Liver (tissue), 9 donors: ENCODE measurements around the gene ACBD3. TPM values are rescaled to one million over a fixed set of nuclear protein-coding genes. Genes with fewer than 3 reads are reported as not detected.

ENCODE experiments used
- DNase-seq: peaks from one replicate; pipeline ENCODE4 v3.0.0-alpha.2; 2017; ENCODE audit warnings: low spot score
- H3K27ac ChIP-seq, 2 donors: one replicate each; pipeline ENCODE4 v1.7.0; 2013; ENCODE audit warnings: inconsistent platforms in 2 of 2, low read length in 2 of 2, control low read depth in 1 of 2, low read depth in 1 of 2, mild to moderate bottlenecking in 1 of 2
- H3K27me3 ChIP-seq, 4 donors: one replicate each; pipeline versions ENCODE4 v1.6.1 to v1.7.0; 2013; ENCODE audit warnings: low read length in 3 of 4, inconsistent platforms in 1 of 4, mild to moderate bottlenecking in 1 of 4, moderate library complexity in 1 of 4; ENCODE audit not compliant: control insufficient read depth in 4 of 4, insufficient read depth in 4 of 4
- H3K36me3 ChIP-seq, 4 donors: one replicate each; pipeline versions ENCODE4 v1.6.1 to v1.7.0; 2013; ENCODE audit warnings: low read length in 3 of 4, mild to moderate bottlenecking in 3 of 4, low read depth in 1 of 4, moderate library complexity in 1 of 4; ENCODE audit not compliant: control insufficient read depth in 4 of 4, insufficient read depth in 3 of 4
- H3K4me1 ChIP-seq, 4 donors: one replicate each; pipeline versions ENCODE4 v1.6.1 to v1.7.0; 2013; ENCODE audit warnings: low read length in 3 of 4, mild to moderate bottlenecking in 3 of 4, moderate library complexity in 1 of 4; ENCODE audit not compliant: control insufficient read depth in 4 of 4, insufficient read depth in 4 of 4
- H3K4me3 ChIP-seq, 3 donors: one replicate each; pipeline versions ENCODE4 v1.6.1 to v1.7.0; 2013; ENCODE audit warnings: low read length in 3 of 3, control low read depth in 1 of 3, low read depth in 1 of 3, mild to moderate bottlenecking in 1 of 3
- H3K9ac ChIP-seq, 2 donors: one replicate each; pipeline ENCODE4 v1.7.0; 2013; ENCODE audit warnings: low read length in 2 of 2, mild to moderate bottlenecking in 2 of 2, moderate library complexity in 2 of 2, control low read depth in 1 of 2, low read depth in 1 of 2
- H3K9me3 ChIP-seq, 4 donors: one replicate each; pipeline versions ENCODE4 v1.6.1 to v1.7.0; 2013; ENCODE audit warnings: low read length in 3 of 4; ENCODE audit not compliant: control insufficient read depth in 4 of 4
- FOXA1 ChIP-seq: IDR thresholded peaks from 2 replicates; pipeline ENCODE4 v1.6.1; 2016; ENCODE audit warnings: antibody characterized with exemption
- FOXA2 ChIP-seq: IDR thresholded peaks from 2 replicates; pipeline ENCODE4 v1.6.1; 2016; ENCODE audit warnings: antibody characterized with exemption
- GABPA ChIP-seq, 2 donors: IDR thresholded peaks in 1 of 2; conservative IDR thresholded peaks in 1 of 2; 2 replicates each; pipeline ENCODE4 v1.6.1; 2016; ENCODE audit warnings: antibody characterized with exemption in 2 of 2, mild to moderate bottlenecking in 1 of 2, moderate library complexity in 1 of 2
- HNF4G ChIP-seq: IDR thresholded peaks from 2 replicates; pipeline ENCODE4 v1.6.1; 2016; ENCODE audit warnings: antibody characterized with exemption
- JUND ChIP-seq, 2 donors: IDR thresholded peaks; 2 replicates each; pipeline ENCODE4 v1.6.1; 2016; ENCODE audit warnings: antibody characterized with exemption in 2 of 2
- NR2F2 ChIP-seq: IDR thresholded peaks from 2 replicates; pipeline ENCODE4 v1.6.1; 2016; ENCODE audit warnings: antibody characterized with exemption
- RAD21 ChIP-seq, 2 donors: IDR thresholded peaks; 2 replicates each; pipeline ENCODE4 v1.6.1; 2016; ENCODE audit warnings: antibody characterized with exemption in 2 of 2, mild to moderate bottlenecking in 2 of 2
- RXRA ChIP-seq, 2 donors: IDR thresholded peaks; 2 replicates each; pipeline ENCODE4 v1.6.1; 2017 to 2018; ENCODE audit warnings: antibody characterized with exemption in 2 of 2, mild to moderate bottlenecking in 1 of 2
- SP1 ChIP-seq: IDR thresholded peaks from 2 replicates; pipeline ENCODE4 v1.6.1; 2018; ENCODE audit warnings: antibody characterized with exemption, mild to moderate bottlenecking
- TAF1 ChIP-seq: conservative IDR thresholded peaks from 2 replicates; pipeline ENCODE4 v1.6.1; 2016; ENCODE audit warnings: antibody characterized with exemption, mild to moderate bottlenecking
- YY1 ChIP-seq: IDR thresholded peaks from 2 replicates; pipeline ENCODE4 v1.6.1; 2016; ENCODE audit warnings: antibody characterized with exemption, mild to moderate bottlenecking
- WGBS: extraction: QIAGEN DNeasy Blood & Tissue Kit; methylation state at CpG from one replicate; pipeline ENCODE4 v1.1.7; 2013; 5-methylcytosine and 5-hydroxymethylcytosine counted together
- polyA plus RNA-seq, 2 donors: library from polyadenylated mRNA; stranded (reverse) in 1 of 2; unstranded in 1 of 2; fragments of 200-250 nt in 1 of 2; fragments of >200 nt in 1 of 2; fragmentation: Nextera tagmentation in 1 of 2; extraction: Ambion mirVana in 1 of 2; gene quantifications; one replicate each; pipeline versions ENCODE4 v1.2.1 to v1.2.3, GENCODE V29; 2013 to 2015
- total RNA-seq, 2 donors: library from RNA; depleted of rRNA; stranded (reverse); fragments of >200 nt; gene quantifications; one replicate each; pipeline ENCODE4 v1.2.3, GENCODE V29; 2014
- TF ChIP-seq, protein P1 (sequence below): IDR thresholded peaks from 2 replicates; pipeline ENCODE4 v1.6.1; 2016; ENCODE audit warnings: antibody characterized with exemption, mild to moderate bottlenecking
- TF ChIP-seq, protein P2 (sequence below): IDR thresholded peaks from 2 replicates; pipeline ENCODE4 v1.6.1; 2016; ENCODE audit warnings: antibody characterized with exemption
- TF ChIP-seq, protein P3 (sequence below): IDR thresholded peaks from 2 replicates; pipeline ENCODE4 v1.6.1; 2016; ENCODE audit warnings: antibody characterized with exemption
- TF ChIP-seq, protein P4 (sequence below): fragments of 150-350 bp; IDR thresholded peaks from 2 replicates; pipeline ENCODE4 v1.5.1; 2017; ENCODE audit warnings: improper control_type of control experiment, low read depth, low read length; ENCODE audit not compliant: missing input control
- TF ChIP-seq, protein P5 (sequence below): IDR thresholded peaks from 2 replicates; pipeline ENCODE4 v1.6.1; 2016; ENCODE audit warnings: antibody characterized with exemption
- donor health status: healthy.
- donor health status: healthy.
- donor health status: healthy.
- donor health status: healthy.
- donor health status: healthy.

Gene ACBD3
- total and polyA plus RNA-seq, 4 donors: 9.0 to 26.9 (median 14.1) TPM

DNA sequence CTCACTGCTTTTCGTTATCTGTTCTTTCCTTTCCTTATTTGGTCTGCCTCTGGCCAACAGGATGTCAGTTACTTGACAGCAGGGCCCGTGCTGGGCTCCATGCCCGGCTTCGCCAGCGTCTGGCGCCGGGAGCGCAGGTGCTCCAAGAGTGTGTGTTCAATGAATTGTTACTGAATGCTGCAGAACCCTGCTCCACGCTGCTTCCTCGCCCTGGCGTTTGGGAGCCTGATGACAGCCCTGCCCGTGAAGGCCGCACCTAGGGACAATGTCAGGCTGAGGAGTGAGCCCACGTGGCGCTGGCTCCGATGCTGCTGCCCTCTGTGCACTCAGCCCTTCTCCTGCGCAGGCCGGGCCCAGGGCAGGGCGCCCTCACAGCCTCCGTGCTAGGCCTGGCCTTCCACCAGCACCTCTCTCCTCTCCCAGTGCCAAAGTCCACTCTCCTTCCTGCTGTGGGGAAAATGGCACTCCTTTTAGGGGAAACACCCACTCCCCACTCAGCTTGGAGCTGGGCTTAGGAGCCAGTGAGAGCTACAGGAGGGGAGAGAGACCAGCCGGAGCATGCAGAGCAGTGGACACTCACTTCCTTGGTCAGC, 51.4 kb downstream of the ACBD3 start (continued):
- TF ChIP-seq, protein P1, sequence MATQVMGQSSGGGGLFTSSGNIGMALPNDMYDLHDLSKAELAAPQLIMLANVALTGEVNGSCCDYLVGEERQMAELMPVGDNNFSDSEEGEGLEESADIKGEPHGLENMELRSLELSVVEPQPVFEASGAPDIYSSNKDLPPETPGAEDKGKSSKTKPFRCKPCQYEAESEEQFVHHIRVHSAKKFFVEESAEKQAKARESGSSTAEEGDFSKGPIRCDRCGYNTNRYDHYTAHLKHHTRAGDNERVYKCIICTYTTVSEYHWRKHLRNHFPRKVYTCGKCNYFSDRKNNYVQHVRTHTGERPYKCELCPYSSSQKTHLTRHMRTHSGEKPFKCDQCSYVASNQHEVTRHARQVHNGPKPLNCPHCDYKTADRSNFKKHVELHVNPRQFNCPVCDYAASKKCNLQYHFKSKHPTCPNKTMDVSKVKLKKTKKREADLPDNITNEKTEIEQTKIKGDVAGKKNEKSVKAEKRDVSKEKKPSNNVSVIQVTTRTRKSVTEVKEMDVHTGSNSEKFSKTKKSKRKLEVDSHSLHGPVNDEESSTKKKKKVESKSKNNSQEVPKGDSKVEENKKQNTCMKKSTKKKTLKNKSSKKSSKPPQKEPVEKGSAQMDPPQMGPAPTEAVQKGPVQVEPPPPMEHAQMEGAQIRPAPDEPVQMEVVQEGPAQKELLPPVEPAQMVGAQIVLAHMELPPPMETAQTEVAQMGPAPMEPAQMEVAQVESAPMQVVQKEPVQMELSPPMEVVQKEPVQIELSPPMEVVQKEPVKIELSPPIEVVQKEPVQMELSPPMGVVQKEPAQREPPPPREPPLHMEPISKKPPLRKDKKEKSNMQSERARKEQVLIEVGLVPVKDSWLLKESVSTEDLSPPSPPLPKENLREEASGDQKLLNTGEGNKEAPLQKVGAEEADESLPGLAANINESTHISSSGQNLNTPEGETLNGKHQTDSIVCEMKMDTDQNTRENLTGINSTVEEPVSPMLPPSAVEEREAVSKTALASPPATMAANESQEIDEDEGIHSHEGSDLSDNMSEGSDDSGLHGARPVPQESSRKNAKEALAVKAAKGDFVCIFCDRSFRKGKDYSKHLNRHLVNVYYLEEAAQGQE: no peak
- no peak for TF ChIP-seq GABPA (IDR thresholded peaks at IDR 0.05 in 1 of 2, conservative IDR thresholded peaks at IDR 0.05 in 1 of 2)

DNA sequence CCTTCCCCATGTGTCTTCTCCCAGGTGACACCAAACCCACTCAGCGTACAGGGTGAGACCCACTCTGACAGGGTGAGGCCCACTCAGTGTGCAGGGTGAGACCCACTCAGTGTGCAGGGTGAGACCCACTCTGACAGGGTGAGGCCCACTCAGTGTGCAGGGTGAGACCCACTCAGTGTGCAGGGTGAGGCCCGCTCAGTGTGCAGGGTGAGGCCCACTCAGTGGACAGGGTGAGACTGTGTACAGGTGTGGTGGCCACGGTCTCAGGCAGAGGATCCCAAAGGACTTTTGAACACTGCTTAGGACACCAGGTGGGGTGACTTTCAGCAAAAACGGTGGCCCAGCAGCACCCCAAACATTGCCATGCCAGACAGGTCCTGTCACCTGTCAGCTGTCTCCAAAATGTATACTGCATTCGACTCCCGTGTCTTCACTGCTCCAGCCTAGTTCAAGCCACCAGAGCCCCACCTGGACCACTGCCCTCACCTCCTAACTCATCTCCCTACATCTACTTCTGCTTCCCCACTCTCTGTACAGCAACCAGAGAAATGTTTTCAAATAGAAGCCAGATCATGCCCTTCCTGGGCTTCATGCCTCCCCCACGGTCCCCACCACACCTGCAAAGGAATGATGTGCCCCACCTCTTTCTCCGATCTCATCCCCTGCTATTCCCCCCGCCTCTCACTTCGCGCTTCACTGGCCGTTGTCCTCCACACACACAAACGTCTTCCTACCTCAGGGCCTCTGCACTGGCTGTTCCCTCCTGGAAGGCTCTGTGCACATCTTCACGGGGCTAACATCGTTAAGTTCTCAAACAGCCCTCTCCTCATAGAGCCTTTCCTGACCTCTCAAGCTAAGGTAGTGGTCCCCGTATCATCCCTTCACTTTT, 52.1 kb downstream of the ACBD3 start:
- H3K27me3 ChIP-seq: no peaks in the 10 kb centered on the region
- no peaks in the 10 kb centered on the region for H3K9me3 ChIP-seq
- DNase-seq: no peak
- no peak overlapping the region for H3K9ac ChIP-seq
- no peak overlapping the region for H3K4me3 ChIP-seq
- H3K36me3 ChIP-seq: no peaks in the 10 kb centered on the region
- 75% methylated on average over 16 of the region's 16 CpGs for WGBS
- peak overlapping the region in 1 of 2 donors; percentile 8 for H3K27ac ChIP-seq
- H3K4me1 ChIP-seq: peaks cover 3 to 15% (median 10%) of the 10 kb centered on the region in 4 donors
- TF ChIP-seq FOXA1 (no peak), FOXA2 (no peak), JUND (IDR thresholded peaks at IDR 0.05) (no peak), TAF1 (no peak), YY1 (no peak), GABPA (IDR thresholded peaks at IDR 0.05 in 1 of 2, conservative IDR thresholded peaks at IDR 0.05 in 1 of 2) (no peak), HNF4G (no peak), NR2F2 (no peak), RXRA (IDR thresholded peaks at IDR 0.05) (no peak), SP1 (no peak), RAD21 (IDR thresholded peaks at IDR 0.05) (no peak)
- TF ChIP-seq, protein P2, sequence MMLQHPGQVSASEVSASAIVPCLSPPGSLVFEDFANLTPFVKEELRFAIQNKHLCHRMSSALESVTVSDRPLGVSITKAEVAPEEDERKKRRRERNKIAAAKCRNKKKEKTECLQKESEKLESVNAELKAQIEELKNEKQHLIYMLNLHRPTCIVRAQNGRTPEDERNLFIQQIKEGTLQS: no peak
- TF ChIP-seq, protein P3, sequence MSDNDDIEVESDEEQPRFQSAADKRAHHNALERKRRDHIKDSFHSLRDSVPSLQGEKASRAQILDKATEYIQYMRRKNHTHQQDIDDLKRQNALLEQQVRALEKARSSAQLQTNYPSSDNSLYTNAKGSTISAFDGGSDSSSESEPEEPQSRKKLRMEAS: no peak
- TF ChIP-seq, protein P4, sequence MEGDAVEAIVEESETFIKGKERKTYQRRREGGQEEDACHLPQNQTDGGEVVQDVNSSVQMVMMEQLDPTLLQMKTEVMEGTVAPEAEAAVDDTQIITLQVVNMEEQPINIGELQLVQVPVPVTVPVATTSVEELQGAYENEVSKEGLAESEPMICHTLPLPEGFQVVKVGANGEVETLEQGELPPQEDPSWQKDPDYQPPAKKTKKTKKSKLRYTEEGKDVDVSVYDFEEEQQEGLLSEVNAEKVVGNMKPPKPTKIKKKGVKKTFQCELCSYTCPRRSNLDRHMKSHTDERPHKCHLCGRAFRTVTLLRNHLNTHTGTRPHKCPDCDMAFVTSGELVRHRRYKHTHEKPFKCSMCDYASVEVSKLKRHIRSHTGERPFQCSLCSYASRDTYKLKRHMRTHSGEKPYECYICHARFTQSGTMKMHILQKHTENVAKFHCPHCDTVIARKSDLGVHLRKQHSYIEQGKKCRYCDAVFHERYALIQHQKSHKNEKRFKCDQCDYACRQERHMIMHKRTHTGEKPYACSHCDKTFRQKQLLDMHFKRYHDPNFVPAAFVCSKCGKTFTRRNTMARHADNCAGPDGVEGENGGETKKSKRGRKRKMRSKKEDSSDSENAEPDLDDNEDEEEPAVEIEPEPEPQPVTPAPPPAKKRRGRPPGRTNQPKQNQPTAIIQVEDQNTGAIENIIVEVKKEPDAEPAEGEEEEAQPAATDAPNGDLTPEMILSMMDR: no peak
- TF ChIP-seq, protein P5, sequence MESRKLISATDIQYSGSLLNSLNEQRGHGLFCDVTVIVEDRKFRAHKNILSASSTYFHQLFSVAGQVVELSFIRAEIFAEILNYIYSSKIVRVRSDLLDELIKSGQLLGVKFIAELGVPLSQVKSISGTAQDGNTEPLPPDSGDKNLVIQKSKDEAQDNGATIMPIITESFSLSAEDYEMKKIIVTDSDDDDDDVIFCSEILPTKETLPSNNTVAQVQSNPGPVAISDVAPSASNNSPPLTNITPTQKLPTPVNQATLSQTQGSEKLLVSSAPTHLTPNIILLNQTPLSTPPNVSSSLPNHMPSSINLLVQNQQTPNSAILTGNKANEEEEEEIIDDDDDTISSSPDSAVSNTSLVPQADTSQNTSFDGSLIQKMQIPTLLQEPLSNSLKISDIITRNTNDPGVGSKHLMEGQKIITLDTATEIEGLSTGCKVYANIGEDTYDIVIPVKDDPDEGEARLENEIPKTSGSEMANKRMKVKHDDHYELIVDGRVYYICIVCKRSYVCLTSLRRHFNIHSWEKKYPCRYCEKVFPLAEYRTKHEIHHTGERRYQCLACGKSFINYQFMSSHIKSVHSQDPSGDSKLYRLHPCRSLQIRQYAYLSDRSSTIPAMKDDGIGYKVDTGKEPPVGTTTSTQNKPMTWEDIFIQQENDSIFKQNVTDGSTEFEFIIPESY: no peak
- TF ChIP-seq, protein P1: no peak
